Measurements from ENCODE around the gene COL7A1. TPM values are rescaled to one million over a fixed set of nuclear protein-coding genes. Genes with fewer than 3 reads are reported as not detected.

The COL7A1 gene
- total and polyA plus RNA-seq, 2 experiments from 2014 or later = 4.0 to 7.9 TPM

- TF ChIP-seq ZNF462 (CRISPR knock-in tag; IDR thresholded peaks at IDR 0.05) (no peak), CREB1 (CRISPR knock-in tag; IDR thresholded peaks at IDR 0.05; ENCODE audit: low read depth) (no peak)
Measured at GRCh38 chr3:48630407-48630806, 35.3 kb upstream of the COL7A1 start (continued).

- DNase-seq (ENCODE audit: low spot score) (no peak), ATAC-seq (no peak)
- no peaks in the 10 kb centered on the region; the same call in 1 of the 2 replicates for H3K4me1 ChIP-seq (ENCODE audit: insufficient read depth)
- no peaks in the 10 kb centered on the region for H3K27me3 ChIP-seq (ENCODE audit: insufficient read depth)
- H3K4me1 Mint-ChIP-seq = peaks cover 10% of the 10 kb centered on the region; the same call in 2 of the 3 replicates
- no peaks in the 10 kb centered on the region for H3K9me3 Mint-ChIP-seq
- H3K27ac Mint-ChIP-seq = no peak overlapping the region
- 0 out of 2 replicates have a peak, but pooled peaks cover under 1% of the 10 kb centered on the region for H3F3A ChIP-seq (replicated peaks; ENCODE audit: low read depth)
- peaks cover 5% of the 10 kb centered on the region for H4K20me1 ChIP-seq (replicated peaks; ENCODE audit: insufficient read depth)
- peaks cover 10% of the 10 kb centered on the region for H3K27me3 Mint-ChIP-seq (ENCODE audit: insufficient read depth, low read depth, poor library complexity)
- H3K9me2 ChIP-seq (ENCODE audit: insufficient read depth) = no peaks in the 10 kb centered on the region
- peaks cover 66% of the 10 kb centered on the region for H3K36me3 Mint-ChIP-seq (ENCODE audit: low read depth)
- H3K4me2 ChIP-seq = no peak overlapping the region
- H3K79me2 ChIP-seq (replicated peaks; ENCODE audit: insufficient read depth) = peaks cover 10% of the 10 kb centered on the region
- H2AFZ ChIP-seq = no peak overlapping the region
- no peak overlapping the region for H3K27ac ChIP-seq (ENCODE audit: low read depth)
- peaks cover 11% of the 10 kb centered on the region; the same call in 1 of the 2 replicates for H3K36me3 ChIP-seq (ENCODE audit: insufficient read depth)
- no peak overlapping the region for H3K4me3 ChIP-seq
- no peak overlapping the region for H3K4me3 Mint-ChIP-seq
- TF ChIP-seq EZH2 (IDR thresholded peaks at IDR 0.05; ENCODE audit: low read depth, unreplicated experiment) = no peak
- no peak for TF ChIP-seq EZH2phosphoT487 (IDR thresholded peaks at IDR 0.05; ENCODE audit: unreplicated experiment)
- TF ChIP-seq CTCF (conservative IDR thresholded peaks at IDR 0.05; ENCODE audit: low read depth in 2 of 2) = no peak
- TF ChIP-seq REST (IDR thresholded peaks at IDR 0.05; ENCODE audit: unreplicated experiment) = no peak
- TF ChIP-seq POLR2AphosphoS5 (IDR thresholded peaks at IDR 0.05; ENCODE audit: low read depth) = no peak
- TF ChIP-seq NANOG (IDR thresholded peaks at IDR 0.05; ENCODE audit: borderline replicate concordance) = no peak
- TF ChIP-seq ETS1 (IDR thresholded peaks at IDR 0.05) = no peak
- TF ChIP-seq JUNB (IDR thresholded peaks at IDR 0.05; ENCODE audit: unreplicated experiment) = no peak
- no peak for TF ChIP-seq ZNF331 (CRISPR knock-in tag; IDR thresholded peaks at IDR 0.05; ENCODE audit: low read depth)
- no peak for TF ChIP-seq CREB1 (CRISPR knock-in tag; IDR thresholded peaks at IDR 0.05; ENCODE audit: low read depth)
- no peak for TF ChIP-seq STAT1 (IDR thresholded peaks at IDR 0.05; ENCODE audit: unreplicated experiment)
- no peak for TF ChIP-seq ZNF114 (CRISPR knock-in tag; IDR thresholded peaks at IDR 0.05)
Measured at GRCh38 chr3:48629894-48630293, 34.8 kb upstream of the COL7A1 start.
